ENCODE measurements around the gene PLPPR5.

GRCh38 chr1:99010679-99011078 lies 6.0 kb upstream of the PLPPR5 start:
- TF ChIP-seq ZSCAN30 (tag by site-specific recombination; IDR thresholded peaks at IDR 0.05) (no peak), CTCF (tag by site-specific recombination; IDR thresholded peaks at IDR 0.05) (no peak), GLI2 (tag by site-specific recombination; IDR thresholded peaks at IDR 0.05; ENCODE audit: borderline replicate concordance, low read depth) (no peak), ZNF830 (tag by site-specific recombination; IDR thresholded peaks at IDR 0.05; ENCODE audit: low read depth) (no peak)
- TF ChIP-seq, protein P1, sequence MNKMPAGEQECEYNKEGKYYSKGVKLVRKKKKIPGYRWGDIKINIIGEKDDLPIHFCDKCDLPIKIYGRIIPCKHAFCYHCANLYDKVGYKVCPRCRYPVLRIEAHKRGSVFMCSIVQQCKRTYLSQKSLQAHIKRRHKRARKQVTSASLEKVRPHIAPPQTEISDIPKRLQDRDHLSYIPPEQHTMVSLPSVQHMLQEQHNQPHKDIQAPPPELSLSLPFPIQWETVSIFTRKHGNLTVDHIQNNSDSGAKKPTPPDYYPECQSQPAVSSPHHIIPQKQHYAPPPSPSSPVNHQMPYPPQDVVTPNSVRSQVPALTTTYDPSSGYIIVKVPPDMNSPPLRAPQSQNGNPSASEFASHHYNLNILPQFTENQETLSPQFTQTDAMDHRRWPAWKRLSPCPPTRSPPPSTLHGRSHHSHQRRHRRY (tag by site-specific recombination; IDR thresholded peaks at IDR 0.05): no peak

All from HEK293 (cell line).